NCI-H345 (cell line): ENCODE results near the gene ZIC3.
"Not testable (repeated sequence)": the region's sequence is repeated elsewhere in the genome, so short reads cannot be mapped to it uniquely, and the experiment has no call there.

Experiments used
- DNase-seq: peaks from one replicate; lab custom pipeline; 2025; lab: John Stamatoyannopoulos, UW

Gene ZIC3

GRCh38 chrX:137565921-137566745, at the start of gene ZIC3:
Gene ZIC3 (plus strand): TSS chrX:137566127. CDS start chrX:137566692, 565 bp downstream.
- no peak for DNase-seq

GRCh38 chrX:137519459-137519858, 46.5 kb upstream of the ZIC3 start:
- DNase-seq = no peak

GRCh38 chrX:137545711-137546651, 19.9 kb upstream of the ZIC3 start:
- no peak for DNase-seq

- DNase-seq = no peak
Observed at GRCh38 chrX:137547291-137547690, 18.6 kb upstream of the ZIC3 start.

GRCh38 chrX:137548261-137548660, 17.7 kb upstream of the ZIC3 start:
- DNase-seq = no peak

- DNase-seq = no peak
Observed at GRCh38 chrX:137549073-137549472, 16.9 kb upstream of the ZIC3 start.

GRCh38 chrX:137549851-137550664, 15.9 kb upstream of the ZIC3 start:
- no peak for DNase-seq

GRCh38 chrX:137550665-137551261, 15.2 kb upstream of the ZIC3 start:
- no peak for DNase-seq

- DNase-seq = not testable (repeated sequence)
Observed at GRCh38 chrX:137552098-137552497, 13.8 kb upstream of the ZIC3 start.

- DNase-seq = no peak
Observed at GRCh38 chrX:137562096-137562495, 3.8 kb upstream of the ZIC3 start.

- DNase-seq = no peak
Observed at GRCh38 chrX:137563681-137564651, 2.0 kb upstream of the ZIC3 start.

- DNase-seq = no peak
Observed at GRCh38 chrX:137565318-137565904, 516 bp upstream of the ZIC3 start.

GRCh38 chrX:137566746-137567679, 1.1 kb downstream of the ZIC3 start:
- DNase-seq = no peak

GRCh38 chrX:137567682-137568232, 1.8 kb downstream of the ZIC3 start:
- no peak for DNase-seq

- no peak for DNase-seq
Observed at GRCh38 chrX:137568741-137569469, 3.0 kb downstream of the ZIC3 start.

GRCh38 chrX:137569470-137569891, 3.6 kb downstream of the ZIC3 start:
- DNase-seq = no peak

- DNase-seq = no peak
Observed at GRCh38 chrX:137573324-137574101, 7.6 kb downstream of the ZIC3 start.
